IMR-90 (cell line): ENCODE results near the gene HYOU1.

Source experiments
- BHLHE40 ChIP-seq: fragments of 150-350 bp; IDR thresholded peaks from 2 replicates; pipeline ENCODE4 v1.6.1; 2016; ENCODE audit warnings: mild to moderate bottlenecking, low read depth, low read length
- CEBPB ChIP-seq: IDR thresholded peaks from 2 replicates; pipeline ENCODE4 v1.6.1; 2012; ENCODE audit warnings: low read depth, low read length, improper control_type of control experiment
- MAZ ChIP-seq: IDR thresholded peaks from 2 replicates; pipeline ENCODE4 v1.6.1; 2012; ENCODE audit warnings: low read depth, mild to moderate bottlenecking, low read length, improper control_type of control experiment, moderate library complexity, borderline replicate concordance
- USF2 ChIP-seq: fragments of 150-350 bp; IDR thresholded peaks from 2 replicates; pipeline ENCODE4 v1.6.1; 2017; ENCODE audit warnings: mild to moderate bottlenecking, antibody characterized with exemption, low read length, low read depth
- TF ChIP-seq, protein P1 (sequence below): conservative IDR thresholded peaks from 2 replicates; pipeline ENCODE4 v1.5.1; 2012; ENCODE audit warnings: mild to moderate bottlenecking, low read depth, low read length, improper control_type of control experiment
- TF ChIP-seq, protein P2 (sequence below): fragments of 150-350 bp; IDR thresholded peaks from 2 replicates; pipeline ENCODE4 v1.6.1; 2016; ENCODE audit warnings: low read depth, mild to moderate bottlenecking, low read length, moderate library complexity, borderline replicate concordance

- TF ChIP-seq, protein P1, sequence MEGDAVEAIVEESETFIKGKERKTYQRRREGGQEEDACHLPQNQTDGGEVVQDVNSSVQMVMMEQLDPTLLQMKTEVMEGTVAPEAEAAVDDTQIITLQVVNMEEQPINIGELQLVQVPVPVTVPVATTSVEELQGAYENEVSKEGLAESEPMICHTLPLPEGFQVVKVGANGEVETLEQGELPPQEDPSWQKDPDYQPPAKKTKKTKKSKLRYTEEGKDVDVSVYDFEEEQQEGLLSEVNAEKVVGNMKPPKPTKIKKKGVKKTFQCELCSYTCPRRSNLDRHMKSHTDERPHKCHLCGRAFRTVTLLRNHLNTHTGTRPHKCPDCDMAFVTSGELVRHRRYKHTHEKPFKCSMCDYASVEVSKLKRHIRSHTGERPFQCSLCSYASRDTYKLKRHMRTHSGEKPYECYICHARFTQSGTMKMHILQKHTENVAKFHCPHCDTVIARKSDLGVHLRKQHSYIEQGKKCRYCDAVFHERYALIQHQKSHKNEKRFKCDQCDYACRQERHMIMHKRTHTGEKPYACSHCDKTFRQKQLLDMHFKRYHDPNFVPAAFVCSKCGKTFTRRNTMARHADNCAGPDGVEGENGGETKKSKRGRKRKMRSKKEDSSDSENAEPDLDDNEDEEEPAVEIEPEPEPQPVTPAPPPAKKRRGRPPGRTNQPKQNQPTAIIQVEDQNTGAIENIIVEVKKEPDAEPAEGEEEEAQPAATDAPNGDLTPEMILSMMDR = no peak
- TF ChIP-seq, protein P2, sequence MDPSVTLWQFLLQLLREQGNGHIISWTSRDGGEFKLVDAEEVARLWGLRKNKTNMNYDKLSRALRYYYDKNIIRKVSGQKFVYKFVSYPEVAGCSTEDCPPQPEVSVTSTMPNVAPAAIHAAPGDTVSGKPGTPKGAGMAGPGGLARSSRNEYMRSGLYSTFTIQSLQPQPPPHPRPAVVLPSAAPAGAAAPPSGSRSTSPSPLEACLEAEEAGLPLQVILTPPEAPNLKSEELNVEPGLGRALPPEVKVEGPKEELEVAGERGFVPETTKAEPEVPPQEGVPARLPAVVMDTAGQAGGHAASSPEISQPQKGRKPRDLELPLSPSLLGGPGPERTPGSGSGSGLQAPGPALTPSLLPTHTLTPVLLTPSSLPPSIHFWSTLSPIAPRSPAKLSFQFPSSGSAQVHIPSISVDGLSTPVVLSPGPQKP = no peak
- TF ChIP-seq CEBPB (no peak), BHLHE40 (no peak), MAZ (no peak), USF2 (no peak)
These were observed 40.6 kb downstream of the HYOU1 start for GRCh38 chr11:119016216-119017009.
